ENCODE measurements around the gene LSM12.

LSM12 gene

DNA sequence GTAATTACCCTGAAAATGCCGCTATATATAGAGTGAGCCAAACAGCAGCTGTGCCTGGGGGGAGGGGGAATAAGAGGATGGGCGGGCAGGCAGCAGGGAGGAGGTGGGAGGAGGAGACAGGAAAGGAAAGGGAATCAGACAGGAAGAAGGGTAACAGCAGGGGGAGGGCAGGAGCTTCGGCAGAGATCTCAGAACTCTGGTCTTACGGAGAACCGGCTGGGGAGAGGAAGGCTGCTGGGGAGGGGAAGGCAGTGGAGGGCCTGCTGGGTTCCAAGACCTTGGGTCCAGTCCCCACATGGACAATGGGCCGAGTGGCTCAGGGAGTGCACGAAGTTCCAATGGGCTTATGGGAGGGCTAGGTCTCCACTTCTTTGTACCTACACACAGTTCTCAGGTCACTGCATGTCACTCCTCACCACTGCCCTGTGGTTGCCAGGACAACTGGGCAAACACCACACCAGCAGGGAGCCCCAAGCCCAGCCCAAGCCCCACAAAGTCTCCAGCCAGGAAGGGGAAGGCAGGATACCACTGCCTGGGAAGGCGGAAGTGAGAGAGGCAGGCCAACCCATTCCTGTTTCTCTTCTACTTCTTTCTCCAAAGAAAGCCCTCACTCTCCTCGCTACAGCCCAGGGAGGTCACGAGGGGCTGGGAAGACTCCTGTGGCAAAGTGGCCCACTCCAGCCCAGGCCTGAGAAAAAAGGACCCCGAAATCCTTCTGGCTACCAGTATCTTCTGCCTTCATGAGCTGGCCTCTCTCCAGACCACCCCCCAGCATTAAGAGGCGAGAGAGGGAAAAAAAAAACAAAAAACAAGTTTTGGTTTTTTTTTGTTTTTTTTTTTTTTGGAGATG lies 29.4 kb upstream of the LSM12 start:
- DNase-seq (ENCODE audit: extremely low read depth in 1 of 2, low read depth in 1 of 2) = no peak

DNA sequence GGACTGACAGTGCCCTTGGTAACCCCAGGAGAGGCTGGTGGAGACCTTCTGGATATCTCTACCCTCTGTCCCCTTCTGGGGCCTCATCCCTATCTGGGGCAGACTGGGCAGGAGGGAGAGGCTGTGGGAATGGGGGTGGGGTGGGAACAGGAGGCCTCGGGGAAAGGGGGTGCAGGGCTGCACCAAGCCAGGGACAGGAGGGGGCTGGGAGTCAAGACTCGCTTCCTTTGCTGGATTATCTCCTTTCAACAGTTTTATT lies 28.8 kb upstream of the LSM12 start:
- no peak for DNase-seq (ENCODE audit: extremely low read depth in 1 of 2, low read depth in 1 of 2)

DNA sequence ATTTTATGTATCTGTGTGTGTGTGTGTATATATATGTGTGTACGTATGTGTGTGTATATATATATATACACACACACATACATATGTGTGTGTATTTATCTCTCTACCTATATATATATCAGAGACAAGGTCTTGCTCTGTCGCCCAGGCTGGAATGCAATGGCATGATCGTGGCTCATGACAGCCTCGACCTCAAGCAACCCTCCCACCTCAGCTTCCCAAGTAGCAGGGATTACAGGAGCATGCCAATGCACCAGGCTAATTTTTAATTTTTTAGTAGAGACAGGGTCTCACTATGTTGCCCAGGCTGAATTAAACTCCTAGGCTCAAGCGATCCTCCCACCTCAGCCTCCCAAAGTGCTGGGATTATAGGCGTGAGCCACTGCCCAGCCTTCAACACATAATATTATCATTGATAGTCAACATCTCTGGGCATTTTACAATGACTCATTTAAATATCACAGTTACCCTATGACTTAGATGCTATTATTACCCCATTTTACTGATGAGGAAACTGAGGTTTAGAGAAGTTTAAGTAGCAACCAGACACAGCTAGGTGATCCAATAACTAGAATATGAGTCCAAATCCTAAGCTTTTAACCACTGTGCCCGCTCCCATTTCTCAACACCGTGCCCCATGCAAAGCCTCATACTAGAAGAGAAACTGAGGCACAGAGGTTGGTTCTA lies 28.4 kb upstream of the LSM12 start:
- DNase-seq (ENCODE audit: extremely low read depth in 1 of 2, low read depth in 1 of 2) = no peak

DNA sequence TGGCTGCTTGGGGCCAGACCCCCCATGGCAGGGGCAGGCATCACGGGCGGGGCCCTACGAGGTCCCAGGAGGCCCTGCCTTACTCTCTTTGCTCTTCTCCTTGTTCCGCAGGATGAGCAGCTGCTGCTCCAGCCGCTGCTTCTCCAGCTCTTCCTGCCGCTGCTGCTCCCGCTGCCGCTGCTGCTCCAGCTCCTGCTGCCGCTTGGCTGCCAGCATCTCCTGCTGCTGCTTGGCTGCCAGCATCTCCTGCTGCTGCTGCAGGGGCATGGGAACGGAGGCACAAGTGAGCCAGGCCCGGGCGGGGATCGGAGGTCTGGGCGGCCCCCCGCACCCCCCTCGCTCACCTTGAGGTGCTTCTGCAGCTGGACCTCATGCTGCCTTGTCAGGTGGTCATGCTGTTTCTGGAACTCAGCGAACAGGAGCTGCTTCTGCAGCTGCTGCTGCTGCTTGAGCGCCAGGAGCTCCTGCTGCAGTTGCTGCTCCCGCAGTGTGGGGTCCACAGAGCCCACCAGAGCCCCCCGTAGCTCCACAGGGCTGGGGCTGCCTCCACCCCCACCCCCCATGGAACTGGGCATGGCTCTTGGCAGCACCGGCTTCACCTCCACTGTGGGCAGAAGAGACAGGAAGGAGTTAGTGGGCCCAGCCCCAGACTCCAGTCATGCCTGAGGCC lies 26.9 kb upstream of the LSM12 start:
- no peak for DNase-seq (ENCODE audit: extremely low read depth in 1 of 2, low read depth in 1 of 2)

DNA sequence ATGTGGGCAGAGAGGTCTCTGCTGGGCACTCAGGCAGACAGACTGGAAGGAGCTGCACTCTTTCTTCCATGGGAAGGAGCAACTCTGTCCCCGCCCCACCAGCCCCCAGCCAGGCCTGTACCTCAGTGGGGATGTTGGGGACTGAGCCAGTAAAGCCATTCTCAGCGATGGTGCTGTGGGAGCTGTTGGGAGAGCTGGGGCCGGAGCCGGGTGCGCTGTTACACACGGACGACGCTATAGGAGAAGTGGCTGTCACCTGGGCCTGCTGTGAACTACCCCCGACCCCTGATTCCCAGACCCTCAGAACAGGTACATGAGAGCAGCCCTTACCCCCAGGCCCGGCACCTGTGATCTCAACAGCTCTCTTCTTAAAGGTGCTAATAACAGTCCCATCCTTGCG lies 25.6 kb upstream of the LSM12 start:
- no peak for DNase-seq (ENCODE audit: extremely low read depth in 1 of 2, low read depth in 1 of 2)

DNA sequence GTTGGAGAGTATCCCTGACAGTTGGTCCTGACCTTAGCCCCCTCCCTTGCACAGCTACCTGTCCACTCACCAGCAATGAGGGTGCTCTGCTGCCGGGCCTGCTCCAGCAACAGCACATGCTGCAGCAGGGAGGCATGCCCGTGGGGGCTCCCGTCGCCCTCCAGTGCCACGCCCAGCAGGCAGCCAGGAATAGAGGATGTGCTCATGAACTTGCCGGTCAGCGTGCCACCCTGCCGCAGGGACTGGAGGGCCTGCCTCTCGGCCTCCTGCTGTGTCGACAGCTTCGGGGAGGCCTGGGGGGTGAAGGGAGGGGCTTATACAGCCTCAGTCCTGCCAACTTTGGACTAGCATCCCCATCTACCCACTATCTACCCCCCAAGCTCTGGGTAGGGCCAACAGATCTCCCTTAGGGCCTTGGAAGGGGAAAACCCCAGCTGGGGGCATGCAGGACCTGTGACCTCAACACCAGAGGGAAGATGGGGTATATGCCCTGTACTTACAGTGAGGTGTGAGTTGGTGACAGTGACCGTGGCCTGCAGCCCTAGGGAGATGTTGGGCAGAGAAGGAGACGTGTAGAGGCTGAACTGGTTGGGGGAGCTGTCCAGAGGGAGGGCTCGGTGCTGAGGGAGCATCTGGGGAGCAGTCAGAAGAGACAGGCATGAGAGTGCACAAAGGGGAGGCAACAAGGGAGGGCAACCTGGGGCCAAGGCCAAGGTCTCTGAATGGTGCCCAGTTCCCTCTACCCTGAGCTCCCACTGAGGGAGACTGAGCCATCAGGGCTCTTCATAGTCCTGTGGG lies 24.9 kb upstream of the LSM12 start:
- DNase-seq (ENCODE audit: extremely low read depth in 1 of 2, low read depth in 1 of 2) = no peak

DNA sequence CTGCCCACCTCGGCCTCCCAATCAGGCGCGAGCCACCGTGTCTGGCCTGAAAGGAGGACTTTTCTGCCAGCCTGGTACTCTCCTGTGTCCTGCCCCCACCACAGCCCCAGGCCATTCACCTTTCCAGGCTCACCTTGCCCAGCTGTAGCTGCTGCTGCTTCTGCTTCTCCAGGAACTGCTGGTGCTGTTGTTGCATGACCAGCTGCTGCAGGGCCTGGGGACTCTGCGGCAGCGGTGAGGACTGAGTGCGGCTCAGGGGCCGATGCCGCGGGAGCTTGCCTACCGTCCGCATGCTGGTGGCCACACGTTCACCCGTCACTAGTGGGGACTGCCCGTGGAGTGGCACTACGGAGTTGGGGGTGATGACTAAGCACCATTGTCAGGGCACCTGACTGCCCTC lies 21.8 kb upstream of the LSM12 start:
- DNase-seq (ENCODE audit: extremely low read depth in 1 of 2, low read depth in 1 of 2) = no peak

DNA sequence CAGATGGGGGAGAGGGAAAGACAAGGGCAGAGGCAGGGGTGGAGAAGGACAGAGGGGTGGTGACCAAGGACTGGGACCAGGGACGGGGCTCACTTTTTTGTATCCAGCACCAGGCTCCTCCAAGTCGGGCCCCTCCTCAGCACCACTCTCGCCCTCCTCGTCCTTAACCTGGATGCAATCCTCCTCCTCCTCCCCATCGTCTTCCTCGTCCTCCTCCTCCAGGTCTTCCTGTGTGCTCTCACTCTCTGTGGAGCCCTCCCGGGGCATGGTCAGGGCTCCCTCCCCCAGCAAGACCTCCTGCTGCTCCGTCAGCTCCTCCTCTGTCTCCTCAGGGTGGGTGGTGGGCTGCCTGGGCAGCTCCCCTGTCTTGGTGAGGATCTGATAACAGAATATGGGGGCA lies 20.8 kb upstream of the LSM12 start:
- DNase-seq (ENCODE audit: extremely low read depth in 1 of 2, low read depth in 1 of 2) = no peak

DNA sequence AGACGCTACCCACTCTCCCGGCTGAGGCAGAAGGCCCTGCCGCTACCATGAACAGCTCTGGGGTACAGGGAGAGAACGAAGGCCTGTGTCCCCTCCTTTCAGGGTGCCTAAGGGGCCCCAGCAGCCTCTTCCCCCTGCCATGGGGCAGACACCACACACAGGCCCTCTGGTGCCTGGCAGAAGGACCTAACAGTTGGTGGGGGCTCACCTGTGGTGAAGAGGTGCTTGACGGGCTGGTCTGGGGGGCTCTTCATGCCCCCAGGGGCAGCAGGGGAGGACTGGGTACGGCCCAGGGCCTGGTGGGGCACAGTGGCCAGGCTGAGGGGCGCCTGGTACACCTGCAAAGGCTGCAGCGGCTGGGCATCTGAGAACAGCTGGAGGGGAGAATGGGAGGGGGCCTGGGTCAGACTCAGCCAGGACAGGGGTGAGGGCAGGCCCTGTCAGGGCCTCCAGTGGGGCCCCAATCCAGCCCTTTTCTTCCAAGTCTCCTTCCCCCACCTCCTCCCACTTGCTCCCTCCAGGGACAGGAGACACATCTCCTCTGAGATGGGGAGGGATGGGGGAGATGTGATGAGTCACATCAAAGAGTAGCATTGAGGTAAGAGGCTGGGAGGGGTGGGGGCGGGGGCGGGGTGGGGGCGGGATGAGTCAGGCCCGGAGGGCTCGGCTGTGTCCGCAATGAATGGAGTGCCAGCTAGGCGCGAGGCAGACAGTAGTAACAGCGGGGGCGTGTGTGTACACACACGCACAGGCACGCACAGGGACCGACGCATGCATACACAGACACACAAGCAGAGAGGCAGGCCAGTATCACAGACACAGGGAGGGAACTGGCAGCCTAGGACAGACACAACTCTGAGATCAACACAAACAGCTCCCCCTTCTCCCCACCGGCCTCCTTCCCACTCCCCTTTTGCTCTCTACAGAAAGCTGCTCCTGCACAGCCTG lies 20.2 kb upstream of the LSM12 start:
- no peak for DNase-seq (ENCODE audit: extremely low read depth in 1 of 2, low read depth in 1 of 2)

DNA sequence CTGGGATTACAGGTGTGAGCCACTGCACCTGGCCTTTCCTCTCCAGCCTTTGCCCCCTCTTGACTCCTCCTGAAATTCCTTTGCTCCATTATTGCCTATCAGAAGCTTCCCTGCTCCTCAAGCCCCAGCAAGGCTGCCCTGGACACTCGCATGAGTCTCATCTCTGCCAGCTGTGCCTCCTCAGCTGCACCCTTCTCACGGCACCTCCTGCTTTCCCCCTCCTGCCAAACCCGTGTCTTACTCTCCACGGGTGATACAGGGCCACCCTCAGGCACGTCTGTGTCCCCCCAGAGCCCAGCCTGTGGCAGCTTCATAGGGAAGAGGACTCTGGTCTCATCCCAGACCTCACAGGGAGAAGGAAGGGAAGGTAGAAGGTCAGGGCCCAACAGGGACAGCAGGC lies 19.4 kb upstream of the LSM12 start:
- DNase-seq (ENCODE audit: extremely low read depth in 1 of 2, low read depth in 1 of 2) = no peak

DNA sequence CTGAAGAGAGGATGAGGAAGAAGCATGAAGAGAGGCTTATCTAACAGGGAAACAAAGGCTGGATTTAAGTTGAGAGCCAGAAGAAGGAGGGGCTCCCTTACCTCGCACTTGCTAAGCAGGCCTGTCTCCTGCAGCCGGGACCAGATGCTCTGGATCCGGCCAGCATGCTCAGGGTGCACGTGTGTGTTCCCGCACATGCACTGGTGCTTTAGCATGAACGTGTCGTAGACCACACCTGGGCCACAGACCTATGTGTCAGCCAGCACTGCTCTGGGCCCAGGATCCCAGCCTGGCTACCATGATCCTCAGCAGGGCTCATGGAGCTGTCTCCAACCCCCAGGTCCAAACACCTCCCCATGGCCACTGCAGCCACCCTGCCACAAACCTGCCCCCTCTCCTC lies 18.4 kb upstream of the LSM12 start:
- DNase-seq (ENCODE audit: extremely low read depth in 1 of 2, low read depth in 1 of 2) = no peak

DNA sequence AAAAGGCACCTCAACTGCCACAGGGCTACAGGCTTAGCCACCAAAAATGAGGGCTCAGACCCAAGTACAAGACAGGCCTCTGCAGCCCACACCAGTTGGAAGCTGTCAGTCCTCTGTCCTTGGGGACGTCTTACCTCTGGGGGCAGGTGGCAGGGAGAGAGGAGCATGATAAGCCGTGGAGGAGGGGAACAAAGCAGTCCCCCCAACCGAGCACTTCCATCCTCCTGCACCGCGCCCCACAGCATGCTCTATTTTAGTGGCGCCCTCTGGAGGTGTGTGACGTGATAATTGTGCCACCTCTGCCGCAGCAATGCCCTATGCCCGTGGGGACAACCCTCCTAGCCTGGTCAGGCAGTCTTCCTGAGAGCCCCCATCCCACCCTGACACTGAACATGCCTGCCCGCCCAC lies 17.7 kb upstream of the LSM12 start:
- no peak for DNase-seq (ENCODE audit: extremely low read depth in 1 of 2, low read depth in 1 of 2)

DNA sequence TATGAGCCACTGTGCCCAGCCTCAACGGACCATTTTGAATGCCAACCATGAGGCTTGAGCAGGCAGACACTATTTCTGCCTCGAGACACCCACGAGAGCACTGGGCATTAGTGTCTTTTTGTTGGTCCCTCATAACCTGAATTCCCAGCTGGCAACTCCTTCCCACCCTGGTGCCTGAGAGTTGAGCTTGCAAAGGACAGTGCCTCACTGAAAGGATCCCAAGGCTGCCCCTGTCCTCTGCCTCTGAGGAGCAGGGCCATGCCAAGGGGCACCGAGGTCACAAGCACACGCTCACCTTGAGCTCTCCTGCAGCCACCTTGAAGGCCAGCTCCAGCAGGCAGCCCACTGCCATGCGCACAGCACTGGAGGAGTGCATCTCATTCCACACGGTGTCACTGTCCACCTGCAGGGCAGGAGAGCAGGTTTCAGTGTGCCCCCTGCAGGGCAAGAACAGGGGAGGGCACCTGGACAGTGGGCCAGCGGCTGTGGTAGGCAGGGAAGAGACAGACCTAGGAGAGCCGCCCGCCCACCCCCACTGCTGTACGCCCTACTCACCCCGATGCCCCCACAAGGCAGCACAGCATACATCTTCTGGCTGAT lies 16.9 kb upstream of the LSM12 start:
- DNase-seq (ENCODE audit: extremely low read depth in 1 of 2, low read depth in 1 of 2) = no peak

DNA sequence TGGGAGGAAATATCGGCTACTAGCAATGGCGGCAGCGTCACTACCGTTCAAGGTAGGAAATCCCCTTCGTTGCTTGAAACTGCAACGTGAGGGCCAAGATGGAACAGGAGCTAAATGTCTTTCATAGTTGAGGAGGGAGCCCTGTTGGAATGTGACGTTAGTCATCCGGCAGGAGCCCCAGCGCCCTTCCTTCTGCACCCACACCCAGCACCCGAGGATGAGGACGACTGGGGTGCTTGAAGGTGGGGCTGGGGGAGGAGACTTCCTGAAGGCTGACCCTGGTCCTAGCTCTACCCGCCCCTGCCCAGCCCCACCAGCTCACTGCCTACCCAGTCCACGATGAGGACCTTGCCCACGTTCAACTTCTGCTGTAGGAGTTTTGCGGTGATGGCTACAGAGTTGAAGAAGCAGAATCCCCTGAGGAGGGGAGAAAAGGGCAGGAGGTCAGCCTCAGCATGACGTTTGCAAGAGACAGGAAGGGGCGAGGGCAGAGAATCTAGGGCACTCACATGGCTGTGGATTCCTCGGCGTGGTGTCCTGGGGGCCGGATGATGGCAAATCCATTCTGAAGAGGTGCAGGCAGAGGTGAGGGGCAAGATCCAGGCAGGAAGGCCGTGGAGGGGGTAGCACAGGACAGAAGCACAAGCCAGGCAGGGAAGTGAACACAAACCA lies 15.9 kb upstream of the LSM12 start:
- no peak for DNase-seq (ENCODE audit: extremely low read depth in 1 of 2, low read depth in 1 of 2)

DNA sequence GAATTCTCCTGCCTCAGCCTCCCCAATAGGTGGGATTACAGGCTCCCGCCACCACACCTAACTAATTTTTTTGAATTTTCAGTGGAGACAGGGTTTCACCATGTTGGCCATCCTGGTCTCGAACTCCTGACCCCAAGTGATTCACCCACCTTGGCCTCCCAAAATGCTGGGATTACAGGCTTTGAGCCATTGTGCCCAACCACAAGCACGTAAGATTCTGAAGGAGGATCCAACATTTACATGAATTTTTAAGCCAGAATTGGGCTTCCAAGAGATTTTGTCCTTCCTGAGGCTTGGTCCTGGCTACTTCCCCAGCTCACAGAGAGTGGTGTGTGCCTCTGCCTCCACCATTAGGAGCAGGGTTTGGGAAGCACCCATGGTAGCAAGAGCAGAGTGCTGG lies 15.2 kb upstream of the LSM12 start:
- DNase-seq (ENCODE audit: extremely low read depth in 1 of 2, low read depth in 1 of 2) = no peak

DNA sequence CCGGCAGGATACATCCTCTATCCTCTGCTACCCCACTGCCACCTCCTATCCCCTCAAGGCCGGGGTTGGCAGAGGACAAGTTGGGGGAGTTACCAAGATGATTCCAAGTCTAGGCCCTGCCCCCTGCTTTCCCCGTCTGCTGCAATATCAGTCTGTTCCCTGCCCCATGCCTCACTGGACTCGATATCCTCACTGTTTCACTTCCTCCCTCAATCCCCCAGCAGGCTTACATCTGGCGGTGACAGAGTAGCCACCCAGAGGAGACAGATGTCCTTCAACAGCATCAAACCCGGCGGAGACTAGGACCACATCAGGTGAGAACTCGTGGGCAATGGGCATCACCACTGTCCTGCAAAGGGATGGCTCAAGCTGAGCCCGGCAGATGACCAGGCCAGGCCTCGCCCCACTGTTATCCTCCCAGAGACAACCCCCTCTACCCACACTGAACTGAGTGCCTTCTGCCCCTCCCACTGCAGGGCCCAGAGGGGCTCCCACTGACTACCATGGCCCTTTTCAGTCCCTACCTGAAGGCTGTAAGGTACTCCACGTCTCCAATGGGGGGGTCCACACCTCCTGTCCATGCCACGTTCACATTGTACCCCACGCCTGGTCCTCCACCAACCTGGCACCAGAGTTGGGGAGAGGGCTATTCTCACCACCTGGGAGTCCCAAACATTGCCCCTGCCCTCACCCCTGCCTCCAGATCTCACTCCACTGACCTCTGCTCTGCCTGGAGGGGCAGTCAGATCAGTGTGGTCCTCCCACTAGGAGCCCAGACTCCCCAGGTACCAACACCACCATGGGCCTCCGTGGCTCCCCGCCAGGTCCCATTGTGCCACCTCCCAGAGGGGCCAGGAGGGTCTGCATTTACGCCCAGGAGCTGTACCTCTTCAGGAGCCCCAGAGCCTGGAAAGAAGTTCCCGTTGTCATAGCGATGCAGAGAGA lies 13.7 kb upstream of the LSM12 start:
- no peak for DNase-seq (ENCODE audit: extremely low read depth in 1 of 2, low read depth in 1 of 2)

DNA sequence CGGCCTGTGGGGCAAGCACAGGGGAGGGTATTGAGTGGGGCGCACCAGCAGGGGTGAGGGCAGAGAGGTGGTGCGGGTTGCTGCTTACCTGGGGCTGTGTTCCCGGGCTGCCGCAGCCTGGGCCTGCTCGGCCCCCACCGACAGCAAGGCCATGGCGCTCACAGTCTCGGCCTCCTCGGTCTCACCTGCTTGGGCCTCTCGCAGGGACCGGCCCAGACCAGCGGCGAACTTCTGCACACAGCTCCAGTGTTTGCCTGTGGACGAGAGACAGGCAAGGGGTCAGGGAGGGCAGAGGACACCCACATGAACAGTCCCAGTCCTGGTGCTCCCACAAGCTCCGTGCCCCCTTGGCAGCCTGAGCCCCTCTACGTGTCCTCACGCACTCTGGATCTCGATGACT lies 11.9 kb upstream of the LSM12 start:
- no peak for DNase-seq (ENCODE audit: extremely low read depth in 1 of 2, low read depth in 1 of 2)

DNA sequence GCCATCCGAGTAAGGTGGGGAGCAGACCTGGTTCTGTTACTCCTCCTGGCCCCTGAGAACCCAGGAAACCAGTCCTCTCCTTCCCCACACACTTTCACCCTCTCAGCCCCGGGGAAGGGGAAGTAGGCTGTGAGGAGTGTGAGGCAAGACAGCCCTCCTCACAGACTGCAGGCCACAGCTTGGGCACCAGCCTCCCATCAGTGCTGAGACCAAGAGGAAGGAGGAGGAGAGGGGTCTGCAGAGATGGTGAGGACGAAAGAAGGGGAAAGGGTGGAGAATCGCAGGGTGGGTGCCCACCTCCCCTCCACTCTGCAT lies 11.1 kb upstream of the LSM12 start:
- DNase-seq (ENCODE audit: extremely low read depth in 1 of 2, low read depth in 1 of 2) = no peak
